GM19023 (cell line): Measurements from ENCODE around the gene PMCH.
"Not testable (repeated sequence)": the region's sequence is repeated elsewhere in the genome, so short reads cannot be mapped to it uniquely, and the experiment has no call there.

ENCODE experiments used
- ATAC-seq: cut with Tn5 transposase; IDR thresholded peaks from one replicate; pipeline ENCODE4 v1.9.1; 2021; ENCODE audit warnings: mild to moderate bottlenecking, moderate library complexity; ENCODE audit not compliant: unreplicated experiment

The PMCH gene

GRCh38 chr12:102197789-102198188 is at the start of gene PMCH:
Gene PMCH, minus strand, starts transcription at chr12:102197833. Its CDS starts 63 bp downstream, at chr12:102197770.
- ATAC-seq, result peak; percentile 62

DNA sequence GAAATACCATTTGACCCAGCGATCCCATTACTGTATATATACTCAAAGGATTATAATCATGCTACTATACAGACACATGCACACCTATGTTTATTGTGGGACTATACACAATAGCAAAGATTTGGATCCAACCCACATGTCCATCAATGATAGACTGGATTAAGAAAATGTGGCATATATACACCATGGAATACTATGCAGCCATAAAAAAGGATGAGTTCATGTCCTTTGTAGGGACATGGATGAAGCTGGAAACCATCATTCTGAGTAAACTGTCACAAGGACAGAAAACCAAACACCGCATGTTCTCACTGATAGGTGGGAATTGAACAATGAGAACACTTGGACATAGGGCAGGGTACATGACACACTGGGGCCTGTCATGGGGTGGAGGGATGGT is 43.2 kb upstream of the PMCH start:
- ATAC-seq, result not testable (repeated sequence)

DNA sequence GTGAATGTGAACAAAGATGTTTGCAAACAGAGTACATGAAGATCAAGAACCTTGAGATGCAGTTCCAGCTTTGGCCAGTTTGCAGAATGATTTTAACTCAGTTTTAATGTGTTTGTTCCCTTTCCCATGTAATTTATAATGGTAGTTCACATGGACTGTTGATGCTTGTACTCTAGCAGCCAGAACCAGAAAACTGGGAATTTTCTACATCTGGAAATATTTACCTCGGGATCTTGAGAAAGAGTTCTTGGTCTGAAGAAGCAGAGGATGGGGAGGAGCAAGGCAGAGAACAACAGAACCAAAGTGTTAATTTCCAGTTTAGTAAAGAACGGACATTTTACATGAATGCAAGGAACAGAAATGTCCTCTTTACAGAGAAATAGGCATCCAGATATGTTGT is 37.0 kb upstream of the PMCH start:
- ATAC-seq, result no peak

DNA sequence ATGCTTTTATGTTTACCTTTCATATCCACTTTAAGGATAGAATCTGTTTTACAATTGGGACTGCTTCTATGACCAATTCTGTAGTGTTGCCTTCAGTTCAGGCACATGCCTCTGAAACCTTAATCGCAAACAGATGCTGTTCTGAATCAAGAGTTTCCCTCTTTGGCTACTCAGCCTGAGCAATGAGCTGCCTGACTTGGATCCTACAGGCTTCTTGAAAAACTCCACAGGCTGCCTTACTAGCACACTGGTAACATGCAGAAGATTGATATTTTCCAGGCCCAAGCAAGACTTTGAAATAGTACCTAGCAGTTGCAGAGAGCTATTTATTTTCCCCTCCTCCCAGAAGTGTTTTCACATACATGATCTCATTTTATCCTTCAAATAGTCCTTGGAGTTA is 34.8 kb upstream of the PMCH start:
- no peak for ATAC-seq

DNA sequence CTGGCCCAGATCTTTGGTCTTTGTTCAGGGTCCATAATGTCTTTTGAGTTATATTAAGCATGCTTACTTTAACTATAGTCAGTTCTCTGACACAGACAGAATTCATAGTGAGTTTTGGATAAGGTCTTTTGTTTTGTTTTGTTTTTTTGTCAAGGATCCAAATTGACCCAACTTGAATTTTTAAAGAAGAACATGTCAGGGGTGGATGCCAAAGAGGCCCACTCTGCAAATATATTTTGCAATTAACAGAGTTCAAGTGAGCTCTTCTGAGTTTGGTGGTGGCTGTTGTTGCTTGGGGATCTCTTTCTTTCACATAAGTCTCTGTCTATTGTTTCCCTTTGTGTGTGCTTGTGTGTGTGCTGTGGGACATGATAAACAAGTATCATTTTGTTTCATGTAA is 34.4 kb upstream of the PMCH start:
- ATAC-seq, result no peak

DNA sequence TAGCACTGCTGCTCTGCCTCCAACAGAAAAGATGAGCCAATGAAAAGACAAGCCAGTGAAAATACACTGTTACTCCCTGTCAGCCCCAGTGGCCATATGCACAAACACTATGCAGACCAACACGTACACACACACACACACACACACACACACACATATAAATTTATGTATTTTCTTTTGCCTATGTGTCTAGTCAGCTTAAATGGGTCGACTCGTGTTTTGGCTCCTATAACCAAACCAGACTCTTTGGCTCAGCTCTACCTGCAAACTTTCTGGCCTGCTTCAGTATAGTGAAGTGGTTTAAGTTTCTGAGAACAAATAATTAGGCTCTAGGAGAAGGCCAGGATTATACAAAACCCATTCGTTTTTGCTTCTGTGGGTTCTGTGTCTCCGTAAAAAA is 30.3 kb upstream of the PMCH start:
- no peak for ATAC-seq

GRCh38 chr12:102220736-102221135 is 23.1 kb upstream of the PMCH start:
- ATAC-seq, result no peak

GRCh38 chr12:102215992-102216691 is 18.5 kb upstream of the PMCH start:
- ATAC-seq, result no peak

DNA sequence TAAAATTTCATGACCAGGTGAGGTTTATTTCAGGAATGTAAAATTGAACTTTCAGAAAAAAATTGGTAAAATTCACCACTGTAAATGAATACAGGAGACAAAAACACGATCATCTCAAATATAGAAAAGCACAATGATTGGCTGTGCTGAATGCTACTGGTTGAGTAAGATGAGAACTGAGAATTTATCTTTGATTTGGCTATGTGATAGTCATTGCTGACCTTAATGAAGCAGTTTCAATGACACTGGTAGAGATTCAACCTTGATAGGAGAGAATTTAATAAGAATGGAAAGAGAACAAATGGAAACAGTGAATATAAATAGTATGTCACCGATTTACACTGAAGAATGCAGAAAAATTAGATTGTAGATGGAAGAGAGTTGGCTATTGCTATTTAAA is 6.4 kb upstream of the PMCH start:
- ATAC-seq, result no peak

- no peak for ATAC-seq
These were observed 4.9 kb upstream of the PMCH start for GRCh38 chr12:102202556-102202955.

- ATAC-seq, result no peak
These were observed 3.9 kb upstream of the PMCH start for GRCh38 chr12:102201436-102202061.

- ATAC-seq, result no peak
These were observed 1.8 kb downstream of the PMCH start for GRCh38 chr12:102195826-102196225.

DNA sequence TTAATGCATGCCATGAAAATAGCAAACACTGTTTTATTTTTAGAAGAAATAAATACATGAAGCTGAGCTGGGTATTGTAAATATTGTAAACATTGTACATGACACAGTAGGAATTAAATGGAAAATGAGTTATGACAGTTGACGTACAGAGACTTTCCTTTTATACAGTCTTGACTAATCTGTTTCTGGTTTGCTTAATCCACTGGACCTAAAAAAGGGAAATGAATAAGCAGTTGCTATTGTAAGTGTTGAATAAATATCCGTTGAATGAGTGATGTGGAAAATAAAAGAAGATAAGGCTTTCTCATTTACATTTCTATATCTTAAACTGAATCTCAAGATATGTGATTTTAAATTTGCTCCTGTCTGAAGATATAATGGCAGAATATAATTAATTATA is 15.0 kb downstream of the PMCH start:
- ATAC-seq, result no peak

DNA sequence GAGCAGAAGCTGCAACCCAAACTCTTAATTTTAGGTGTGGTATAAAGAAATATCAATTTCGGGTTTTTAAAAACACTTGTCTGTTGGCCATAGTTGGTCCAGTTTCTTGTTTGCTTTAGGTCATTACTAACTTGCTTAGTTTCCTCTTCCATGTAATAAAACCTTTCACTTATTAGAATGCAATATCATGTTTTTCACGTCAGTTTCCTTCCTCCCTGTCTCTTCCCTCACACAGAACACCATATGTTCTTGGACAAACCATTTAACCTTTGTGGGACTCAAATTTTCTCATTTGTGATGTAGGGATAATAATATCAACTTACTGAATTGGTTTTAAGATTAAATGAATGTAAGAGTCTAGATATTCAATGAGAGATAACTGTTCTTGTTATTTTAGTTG is 22.9 kb downstream of the PMCH start:
- ATAC-seq, result no peak

DNA sequence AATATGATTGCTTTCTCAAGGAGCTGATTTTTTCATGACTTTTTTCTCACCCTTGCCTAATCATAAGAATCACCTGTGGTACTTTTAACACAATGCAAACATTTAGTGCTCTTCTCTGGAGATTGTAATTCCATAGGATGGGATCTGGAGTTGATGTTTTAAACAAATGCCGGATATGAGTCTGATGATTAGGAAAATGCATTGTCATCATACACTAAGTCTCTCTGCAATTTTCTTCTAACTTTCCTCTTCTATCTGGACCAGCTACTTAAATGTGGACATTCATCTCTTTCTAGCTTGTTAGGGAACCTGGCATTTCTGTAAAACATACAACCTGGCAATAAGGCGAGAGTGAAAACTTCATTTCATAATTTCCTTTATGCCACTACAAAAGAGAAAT is 23.5 kb downstream of the PMCH start:
- ATAC-seq, result no peak

DNA sequence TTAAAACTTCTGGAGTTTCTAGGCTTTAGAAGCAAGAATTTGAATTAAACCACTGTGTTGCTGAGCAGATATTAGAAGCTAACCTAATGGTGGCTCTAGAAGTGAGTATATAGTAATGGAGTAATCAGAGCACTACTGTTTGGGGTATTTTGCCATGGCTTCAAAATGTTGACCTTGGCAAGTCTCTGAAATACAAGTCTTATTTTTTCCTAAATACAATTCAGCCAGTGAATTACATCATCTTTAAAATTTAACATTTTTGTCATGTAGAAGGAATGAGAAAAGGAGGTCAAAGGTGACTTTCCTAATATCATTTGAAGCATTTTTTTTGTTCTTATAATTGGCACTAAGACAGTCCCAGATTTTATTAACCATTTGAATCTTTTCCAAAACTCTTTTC is 25.2 kb downstream of the PMCH start:
- no peak for ATAC-seq

DNA sequence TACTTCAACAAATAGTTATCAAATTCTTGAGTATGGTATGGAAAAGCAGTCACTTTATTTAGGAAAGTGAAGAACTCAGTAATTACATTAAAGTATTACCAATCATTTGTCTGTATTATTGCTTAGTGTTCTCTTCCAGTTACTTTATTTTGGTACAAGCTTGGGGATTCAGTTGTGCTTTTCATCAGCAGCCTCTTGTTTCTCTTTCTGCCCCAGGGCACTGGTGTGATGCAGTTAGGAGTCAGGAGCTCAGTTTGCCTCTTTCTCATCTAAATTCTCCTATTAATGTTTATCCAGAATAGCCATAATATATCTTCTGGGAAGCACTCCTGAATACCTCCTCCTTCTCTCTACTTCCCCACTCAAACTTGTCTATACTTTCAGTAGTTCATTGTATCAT is 25.7 kb downstream of the PMCH start:
- ATAC-seq, result no peak

DNA sequence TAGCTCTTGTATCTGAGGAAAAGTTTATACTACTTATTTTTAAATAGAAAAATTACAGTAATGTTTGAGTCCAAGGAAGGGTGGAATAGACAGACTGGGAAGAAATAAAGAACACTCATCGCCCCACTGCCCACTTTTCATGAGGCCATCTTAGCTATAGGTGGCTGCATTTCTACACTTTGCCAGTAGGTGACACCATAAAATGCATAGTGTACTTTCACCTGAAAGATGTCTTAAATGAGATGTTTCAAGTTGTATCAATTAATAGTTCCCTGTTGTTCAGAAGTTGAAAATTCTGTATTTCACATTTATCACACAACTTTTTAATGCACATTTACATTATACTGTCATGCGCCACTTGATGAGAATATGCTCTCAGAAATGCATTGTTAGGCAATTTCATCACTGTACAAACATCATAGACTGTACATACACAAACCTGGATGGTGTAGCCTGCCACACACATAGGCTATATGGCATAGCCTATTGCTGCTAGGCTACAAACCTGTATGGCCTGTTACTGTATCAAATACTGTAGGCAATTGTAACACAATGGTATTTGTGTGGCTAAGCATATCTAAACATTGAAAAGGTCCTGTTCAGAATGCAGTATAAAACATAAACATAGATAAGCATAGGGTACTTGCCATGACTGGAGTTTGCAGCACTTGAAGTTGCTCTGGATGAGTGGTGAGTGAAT is 27.6 kb downstream of the PMCH start:
- no peak for ATAC-seq

DNA sequence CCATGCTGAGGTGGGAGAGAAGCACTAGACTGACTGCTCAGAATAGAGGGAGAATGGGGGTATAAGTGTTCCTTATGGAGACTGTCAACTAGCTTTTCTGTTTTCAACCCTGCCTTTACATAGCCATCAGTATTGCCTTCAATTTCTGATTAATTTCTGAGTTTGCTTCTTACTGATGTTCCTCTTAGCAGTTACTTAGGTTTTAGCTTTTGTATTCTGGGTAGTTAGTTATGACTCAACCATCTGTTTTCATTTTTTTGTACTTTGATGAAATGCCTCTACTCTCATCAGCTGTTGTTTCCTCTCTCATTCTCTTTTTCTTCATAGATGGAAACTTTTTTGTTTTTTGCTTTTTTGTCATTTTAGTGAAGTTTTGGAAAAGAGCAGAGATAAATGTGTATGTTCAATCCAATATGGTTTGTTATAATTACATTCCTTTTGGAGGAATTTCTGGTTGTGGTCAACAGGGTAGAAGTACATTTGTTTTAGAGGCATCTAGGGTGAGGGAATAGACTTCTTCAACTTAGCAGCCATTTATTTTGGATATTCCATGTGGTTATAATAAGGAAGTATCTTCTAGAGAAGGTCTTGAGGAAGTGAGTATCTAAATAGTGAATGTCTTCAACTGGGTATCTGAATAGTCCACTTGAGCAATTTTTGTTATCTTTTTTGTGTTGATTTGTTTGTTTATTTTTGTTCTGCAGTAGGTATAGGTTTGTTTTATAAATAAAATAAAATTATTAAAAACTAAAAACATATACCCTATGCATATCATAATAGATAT is 29.6 kb downstream of the PMCH start:
- ATAC-seq, result peak; percentile 58

DNA sequence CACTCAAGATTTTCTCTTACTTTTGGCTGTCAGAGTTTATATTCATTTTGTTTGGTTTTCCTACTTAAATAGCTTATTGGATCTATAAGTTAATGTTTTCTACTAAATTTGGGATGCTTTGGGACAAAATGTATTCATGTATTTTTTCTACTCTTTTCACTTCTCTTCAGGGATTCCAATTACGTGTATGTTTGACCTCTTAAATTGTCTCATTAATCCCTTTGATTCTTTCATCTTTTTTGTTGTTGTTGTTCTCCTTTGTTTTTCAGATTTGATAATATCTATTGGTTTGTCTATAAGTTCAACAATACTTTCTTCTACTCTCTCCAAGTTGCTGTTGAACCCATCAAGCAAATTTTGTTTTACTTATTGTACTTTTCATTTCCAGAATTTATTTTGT is 34.2 kb downstream of the PMCH start:
- ATAC-seq, result no peak

DNA sequence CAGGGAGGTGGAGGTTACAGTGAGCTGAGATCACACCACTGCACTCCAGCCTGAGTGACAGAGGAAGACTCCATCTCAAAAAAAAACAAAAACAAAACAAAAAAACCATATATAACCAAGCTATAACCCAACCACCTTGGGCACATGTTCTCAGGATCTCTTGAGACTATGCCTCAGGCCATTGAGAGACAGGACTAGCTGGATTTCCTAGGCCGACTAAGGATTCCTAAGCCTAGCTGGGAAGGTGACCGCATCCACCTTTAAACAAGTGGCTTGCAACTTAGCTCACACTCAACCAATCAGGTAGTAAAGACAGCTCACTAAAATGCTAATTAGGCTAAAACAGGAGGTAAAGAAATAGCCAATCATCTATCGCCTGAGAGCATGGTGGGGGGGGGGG is 42.4 kb downstream of the PMCH start:
- not testable (repeated sequence) for ATAC-seq
